ENCODE results near the gene NANOS2. TPM values are rescaled to one million over a fixed set of nuclear protein-coding genes. Genes with fewer than 3 reads are reported as not detected.
A peak's percentile ranks its signal among the peaks of the same experiment; 100 is the strongest.

Gene NANOS2
- total and polyA plus RNA-seq, 9 of the 15 experiments (the other 6 are each of a cell fraction or from before 2014, with no cell fraction given) = not detected

DNA sequence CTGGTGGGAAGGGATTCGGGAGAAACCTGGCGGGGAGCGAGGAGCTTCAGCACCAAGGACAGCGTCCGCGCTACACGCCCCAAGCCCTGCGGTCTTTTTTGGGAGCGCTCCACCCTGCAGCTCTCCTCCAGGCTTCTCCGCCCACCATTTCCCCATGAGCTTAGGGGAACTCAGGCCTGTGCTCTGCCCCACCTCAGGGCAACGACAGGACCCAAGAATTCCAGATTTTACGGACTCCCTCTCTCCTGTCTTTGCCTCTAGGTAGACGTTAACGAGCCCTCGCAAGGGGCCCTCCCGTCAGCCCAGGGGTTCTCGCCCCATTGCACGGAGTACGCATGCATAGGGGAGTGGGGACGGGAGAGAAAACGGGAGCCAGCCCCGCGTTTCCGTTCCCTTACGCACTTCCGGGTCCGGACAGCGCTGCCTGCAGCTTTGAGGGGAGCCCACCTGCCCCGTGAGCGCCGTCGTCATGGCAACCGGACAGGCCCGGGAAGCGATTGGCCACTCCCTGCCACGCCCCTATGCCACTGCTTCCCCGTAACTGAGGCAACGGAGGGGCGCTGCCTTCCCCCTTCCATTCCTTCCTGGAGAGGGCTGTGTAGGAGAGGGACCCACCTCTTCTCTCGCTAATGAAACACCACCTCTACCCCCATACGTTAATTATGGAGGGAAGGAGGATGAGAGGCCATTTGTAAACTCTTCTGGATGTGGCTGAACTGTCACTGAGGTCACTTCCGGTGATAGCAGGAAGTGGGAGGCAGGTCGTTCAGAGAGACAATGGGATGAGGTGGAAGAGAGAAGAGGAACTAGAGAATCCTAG, 38.3 kb upstream of the NANOS2 start (continued):
- TF ChIP-seq, protein P1, sequence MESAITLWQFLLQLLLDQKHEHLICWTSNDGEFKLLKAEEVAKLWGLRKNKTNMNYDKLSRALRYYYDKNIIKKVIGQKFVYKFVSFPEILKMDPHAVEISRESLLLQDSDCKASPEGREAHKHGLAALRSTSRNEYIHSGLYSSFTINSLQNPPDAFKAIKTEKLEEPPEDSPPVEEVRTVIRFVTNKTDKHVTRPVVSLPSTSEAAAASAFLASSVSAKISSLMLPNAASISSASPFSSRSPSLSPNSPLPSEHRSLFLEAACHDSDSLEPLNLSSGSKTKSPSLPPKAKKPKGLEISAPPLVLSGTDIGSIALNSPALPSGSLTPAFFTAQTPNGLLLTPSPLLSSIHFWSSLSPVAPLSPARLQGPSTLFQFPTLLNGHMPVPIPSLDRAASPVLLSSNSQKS (CRISPR knock-in tag; IDR thresholded peaks at IDR 0.05) = no peak
- TF ChIP-seq SMARCA4 (IDR thresholded peaks at IDR 0.05) (no peak), KLF10 (CRISPR knock-in tag; IDR thresholded peaks at IDR 0.05) (no peak), ZNF232 (CRISPR knock-in tag; IDR thresholded peaks at IDR 0.05) (peak; percentile 88), KLF1 (tag; IDR thresholded peaks at IDR 0.05) (0 out of 2 replicates have a peak, but pooled peaks have one; percentile 42), SMAD2 (IDR thresholded peaks at IDR 0.05; ENCODE audit: low read depth, low read length) (no peak), BRD9 (IDR thresholded peaks at IDR 0.05; ENCODE audit: low read depth, partially characterized antibody) (no peak), FUS (optimal IDR thresholded peaks at IDR 0.05; ENCODE audit: low read depth, low read length) (no peak), CEBPG (CRISPR knock-in tag; IDR thresholded peaks at IDR 0.05) (no peak), CEBPG (tag; conservative IDR thresholded peaks at IDR 0.05 in 1 of 2, IDR thresholded peaks at IDR 0.05 in 1 of 2) (no peak), EHMT2 (IDR thresholded peaks at IDR 0.05) (peak; percentile 98), FOS (IDR thresholded peaks at IDR 0.05; ENCODE audit: extremely low read depth, insufficient read length) (no peak), PHB2 (IDR thresholded peaks at IDR 0.05; ENCODE audit: low read depth) (no peak)
- TF ChIP-seq, protein P2, sequence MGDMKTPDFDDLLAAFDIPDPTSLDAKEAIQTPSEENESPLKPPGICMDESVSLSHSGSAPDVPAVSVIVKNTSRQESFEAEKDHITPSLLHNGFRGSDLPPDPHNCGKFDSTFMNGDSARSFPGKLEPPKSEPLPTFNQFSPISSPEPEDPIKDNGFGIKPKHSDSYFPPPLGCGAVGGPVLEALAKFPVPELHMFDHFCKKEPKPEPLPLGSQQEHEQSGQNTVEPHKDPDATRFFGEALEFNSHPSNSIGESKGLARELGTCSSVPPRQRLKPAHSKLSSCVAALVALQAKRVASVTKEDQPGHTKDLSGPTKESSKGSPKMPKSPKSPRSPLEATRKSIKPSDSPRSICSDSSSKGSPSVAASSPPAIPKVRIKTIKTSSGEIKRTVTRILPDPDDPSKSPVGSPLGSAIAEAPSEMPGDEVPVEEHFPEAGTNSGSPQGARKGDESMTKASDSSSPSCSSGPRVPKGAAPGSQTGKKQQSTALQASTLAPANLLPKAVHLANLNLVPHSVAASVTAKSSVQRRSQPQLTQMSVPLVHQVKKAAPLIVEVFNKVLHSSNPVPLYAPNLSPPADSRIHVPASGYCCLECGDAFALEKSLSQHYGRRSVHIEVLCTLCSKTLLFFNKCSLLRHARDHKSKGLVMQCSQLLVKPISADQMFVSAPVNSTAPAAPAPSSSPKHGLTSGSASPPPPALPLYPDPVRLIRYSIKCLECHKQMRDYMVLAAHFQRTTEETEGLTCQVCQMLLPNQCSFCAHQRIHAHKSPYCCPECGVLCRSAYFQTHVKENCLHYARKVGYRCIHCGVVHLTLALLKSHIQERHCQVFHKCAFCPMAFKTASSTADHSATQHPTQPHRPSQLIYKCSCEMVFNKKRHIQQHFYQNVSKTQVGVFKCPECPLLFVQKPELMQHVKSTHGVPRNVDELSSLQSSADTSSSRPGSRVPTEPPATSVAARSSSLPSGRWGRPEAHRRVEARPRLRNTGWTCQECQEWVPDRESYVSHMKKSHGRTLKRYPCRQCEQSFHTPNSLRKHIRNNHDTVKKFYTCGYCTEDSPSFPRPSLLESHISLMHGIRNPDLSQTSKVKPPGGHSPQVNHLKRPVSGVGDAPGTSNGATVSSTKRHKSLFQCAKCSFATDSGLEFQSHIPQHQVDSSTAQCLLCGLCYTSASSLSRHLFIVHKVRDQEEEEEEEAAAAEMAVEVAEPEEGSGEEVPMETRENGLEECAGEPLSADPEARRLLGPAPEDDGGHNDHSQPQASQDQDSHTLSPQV (IDR thresholded peaks at IDR 0.05) = no peak
- TF ChIP-seq, protein P3, sequence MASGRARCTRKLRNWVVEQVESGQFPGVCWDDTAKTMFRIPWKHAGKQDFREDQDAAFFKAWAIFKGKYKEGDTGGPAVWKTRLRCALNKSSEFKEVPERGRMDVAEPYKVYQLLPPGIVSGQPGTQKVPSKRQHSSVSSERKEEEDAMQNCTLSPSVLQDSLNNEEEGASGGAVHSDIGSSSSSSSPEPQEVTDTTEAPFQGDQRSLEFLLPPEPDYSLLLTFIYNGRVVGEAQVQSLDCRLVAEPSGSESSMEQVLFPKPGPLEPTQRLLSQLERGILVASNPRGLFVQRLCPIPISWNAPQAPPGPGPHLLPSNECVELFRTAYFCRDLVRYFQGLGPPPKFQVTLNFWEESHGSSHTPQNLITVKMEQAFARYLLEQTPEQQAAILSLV (tag; IDR thresholded peaks at IDR 0.05) = 0 out of 2 replicates have a peak, but pooled peaks have one; percentile 24
- TF ChIP-seq, protein P4, sequence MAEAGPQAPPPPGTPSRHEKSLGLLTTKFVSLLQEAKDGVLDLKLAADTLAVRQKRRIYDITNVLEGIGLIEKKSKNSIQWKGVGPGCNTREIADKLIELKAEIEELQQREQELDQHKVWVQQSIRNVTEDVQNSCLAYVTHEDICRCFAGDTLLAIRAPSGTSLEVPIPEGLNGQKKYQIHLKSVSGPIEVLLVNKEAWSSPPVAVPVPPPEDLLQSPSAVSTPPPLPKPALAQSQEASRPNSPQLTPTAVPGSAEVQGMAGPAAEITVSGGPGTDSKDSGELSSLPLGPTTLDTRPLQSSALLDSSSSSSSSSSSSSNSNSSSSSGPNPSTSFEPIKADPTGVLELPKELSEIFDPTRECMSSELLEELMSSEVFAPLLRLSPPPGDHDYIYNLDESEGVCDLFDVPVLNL (CRISPR knock-in tag; IDR thresholded peaks at IDR 0.05; ENCODE audit: low read depth) = no peak
- TF ChIP-seq, protein P5, sequence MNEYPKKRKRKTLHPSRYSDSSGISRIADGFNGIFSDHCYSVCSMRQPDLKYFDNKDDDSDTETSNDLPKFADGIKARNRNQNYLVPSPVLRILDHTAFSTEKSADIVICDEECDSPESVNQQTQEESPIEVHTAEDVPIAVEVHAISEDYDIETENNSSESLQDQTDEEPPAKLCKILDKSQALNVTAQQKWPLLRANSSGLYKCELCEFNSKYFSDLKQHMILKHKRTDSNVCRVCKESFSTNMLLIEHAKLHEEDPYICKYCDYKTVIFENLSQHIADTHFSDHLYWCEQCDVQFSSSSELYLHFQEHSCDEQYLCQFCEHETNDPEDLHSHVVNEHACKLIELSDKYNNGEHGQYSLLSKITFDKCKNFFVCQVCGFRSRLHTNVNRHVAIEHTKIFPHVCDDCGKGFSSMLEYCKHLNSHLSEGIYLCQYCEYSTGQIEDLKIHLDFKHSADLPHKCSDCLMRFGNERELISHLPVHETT (CRISPR knock-in tag; conservative IDR thresholded peaks at IDR 0.05 in 1 of 2, IDR thresholded peaks at IDR 0.05 in 1 of 2) = no peak

Measured in K562 (cell line).